ENCODE data around the gene MAP4K5.

Gene MAP4K5

GRCh38 chr14:50476134-50476533 is 56.2 kb downstream of the MAP4K5 start:
- DNase-seq (ENCODE audit: low spot score), result no peak

DNA sequence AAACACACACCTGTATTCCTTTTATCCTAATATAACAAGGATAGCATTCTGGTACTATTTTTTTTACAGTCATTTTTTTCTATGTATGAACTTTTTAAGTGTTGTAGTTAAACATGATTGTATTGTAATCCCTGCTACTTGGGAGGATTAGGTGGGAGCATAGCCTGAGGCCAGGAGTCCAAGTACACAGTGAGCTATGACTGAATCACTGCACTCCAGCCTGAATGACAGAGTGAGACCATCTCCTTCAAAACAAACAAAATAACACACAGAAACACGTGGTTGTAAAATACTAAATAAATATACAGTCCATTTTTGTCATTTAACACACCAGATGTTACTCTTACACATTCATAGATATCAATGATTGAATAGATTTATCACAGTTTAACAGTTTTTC is 56.9 kb downstream of the MAP4K5 start:
- no peak for DNase-seq (ENCODE audit: low spot score)

DNA sequence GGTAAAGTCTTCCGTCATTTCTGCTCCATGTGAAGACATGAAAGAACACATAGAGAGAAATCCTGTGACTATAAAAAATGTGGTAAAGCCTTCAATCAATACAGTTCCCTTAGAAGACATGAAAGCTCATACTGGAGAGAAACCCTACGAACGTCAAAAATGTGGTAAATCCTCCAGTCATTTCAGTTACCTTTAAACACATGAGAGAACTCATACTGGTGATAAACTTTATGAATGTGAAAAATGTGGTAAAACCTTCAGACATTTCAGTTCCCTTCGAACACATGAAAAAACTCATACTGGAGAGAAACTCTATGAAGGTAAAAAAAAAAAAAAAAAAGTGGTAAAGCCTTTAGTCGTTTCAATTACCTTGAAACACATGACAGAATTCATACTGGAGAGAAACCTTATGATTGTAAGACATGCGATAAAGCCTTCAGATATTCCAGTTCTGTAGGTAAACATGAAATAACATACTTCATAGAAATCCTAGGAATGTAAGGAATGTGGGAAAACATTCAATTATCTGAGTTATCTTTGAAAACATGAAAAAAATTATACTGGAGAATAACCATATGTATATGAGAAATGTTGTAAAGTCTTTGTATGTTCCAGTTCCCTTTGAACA is 60.4 kb downstream of the MAP4K5 start:
- no peak for DNase-seq (ENCODE audit: low spot score)

- no peak for DNase-seq (ENCODE audit: low spot score)
Observed at GRCh38 chr14:50469982-50470381, 62.4 kb downstream of the MAP4K5 start.

DNA sequence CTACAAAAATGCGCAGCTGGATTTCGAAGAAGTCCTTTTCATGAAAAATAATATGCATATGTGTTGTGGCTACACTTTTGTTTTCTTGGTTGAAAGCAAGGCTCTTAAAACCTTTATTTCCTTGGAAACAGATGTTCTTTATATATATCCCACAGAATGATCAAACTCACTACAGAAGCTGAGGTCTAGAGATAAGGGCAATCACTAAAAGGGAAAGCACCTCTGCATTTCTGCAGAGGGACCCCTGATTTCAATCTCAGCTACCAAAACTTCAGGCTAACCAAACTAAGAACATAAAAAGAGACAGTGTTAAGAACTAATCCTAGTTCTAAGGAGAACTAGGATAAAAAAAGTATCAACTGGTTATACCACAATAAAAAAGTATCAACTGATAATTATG is 70.3 kb downstream of the MAP4K5 start:
- no peak for DNase-seq (ENCODE audit: low spot score)

DNA sequence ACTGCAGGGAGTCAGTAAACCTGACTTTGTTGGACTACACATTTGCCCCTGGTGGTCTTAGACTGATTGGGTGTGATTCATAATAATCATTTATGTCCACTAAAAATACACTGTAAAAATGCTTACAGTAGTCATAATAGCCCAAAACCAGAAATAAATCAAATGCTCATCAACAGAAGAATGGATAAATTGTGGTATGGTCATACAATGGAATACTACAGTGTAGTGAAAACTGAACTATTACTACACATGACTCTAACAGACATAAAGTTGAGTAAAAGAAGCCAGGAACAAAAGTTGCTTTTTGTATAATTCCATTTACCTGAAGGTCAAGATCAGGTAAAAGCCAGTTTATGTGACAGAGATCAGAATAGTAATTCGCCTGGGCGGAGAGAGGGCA is 78.5 kb downstream of the MAP4K5 start:
- DNase-seq (ENCODE audit: low spot score), result no peak

DNA sequence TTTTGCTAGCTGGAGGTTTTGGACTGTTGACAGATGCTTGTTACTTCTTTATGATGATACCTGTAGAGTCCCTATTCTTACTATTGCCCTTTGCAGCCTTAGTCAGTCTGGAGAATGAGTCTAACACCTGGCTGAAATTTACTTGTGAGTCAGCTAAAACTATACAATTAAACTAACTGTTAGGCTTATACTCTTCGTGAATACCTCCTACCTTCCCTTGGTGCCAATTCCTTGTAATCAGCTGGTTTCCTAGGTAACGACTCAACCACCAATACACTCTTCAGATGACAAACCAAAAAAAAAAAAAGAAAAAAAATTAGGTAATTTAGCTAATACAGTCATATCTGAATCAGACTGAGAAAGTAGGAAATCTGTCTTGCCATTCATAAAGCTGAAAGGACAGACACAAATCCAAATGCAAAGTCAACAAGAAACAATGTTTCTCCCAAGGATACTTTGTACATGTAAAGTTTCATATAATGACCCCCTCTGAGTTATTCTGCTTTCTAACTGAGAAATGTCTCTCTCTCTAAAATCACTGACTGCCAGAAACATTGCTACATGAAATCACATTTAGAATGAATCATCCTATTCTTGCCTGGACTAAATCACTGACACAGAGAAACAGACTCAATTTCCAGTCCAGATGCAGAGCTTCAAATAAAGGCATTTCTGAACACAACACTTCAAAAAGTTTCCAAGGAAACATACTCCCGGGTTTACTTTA is 79.2 kb downstream of the MAP4K5 start:
- no peak for DNase-seq (ENCODE audit: low spot score)

GRCh38 chr14:50452296-50452695 is 80.1 kb downstream of the MAP4K5 start:
- no peak for DNase-seq (ENCODE audit: low spot score)

DNA sequence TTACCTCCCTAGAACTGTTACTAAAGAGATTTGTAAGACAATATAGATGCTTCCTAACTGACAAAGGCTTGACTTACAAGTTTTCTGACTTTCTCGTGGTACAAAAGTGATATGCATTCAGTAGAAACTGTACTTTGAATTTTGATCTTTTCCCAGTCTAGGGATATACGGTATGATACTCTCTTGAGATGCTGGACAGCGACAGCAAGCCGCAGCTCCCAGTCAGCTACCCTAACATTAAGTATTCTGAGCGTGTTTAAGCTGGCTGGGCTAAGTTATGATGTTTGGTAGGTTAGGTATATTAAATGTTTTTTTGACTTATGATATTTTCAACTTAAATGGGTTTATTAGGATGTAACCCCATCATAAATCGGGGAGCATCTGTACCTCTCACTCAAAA is 80.5 kb downstream of the MAP4K5 start:
- no peak for DNase-seq (ENCODE audit: low spot score)

DNA sequence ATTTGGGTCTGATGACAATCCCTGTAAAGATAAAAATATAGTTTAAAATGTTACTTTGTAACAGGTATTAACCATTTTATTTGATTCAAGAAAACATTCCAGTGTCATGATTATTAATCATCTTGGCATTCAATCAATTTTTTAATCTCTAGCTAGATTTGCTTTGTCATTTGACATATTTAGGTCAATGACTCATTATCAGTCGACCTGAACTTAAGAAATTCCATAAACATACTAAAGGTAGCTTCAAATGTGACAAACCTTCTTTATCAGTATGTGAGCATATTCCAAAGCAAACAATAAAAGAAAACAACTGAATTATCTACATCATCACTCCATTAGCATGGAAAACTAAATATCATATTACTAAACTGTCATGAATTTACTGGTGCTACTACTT is 84.9 kb downstream of the MAP4K5 start:
- DNase-seq (ENCODE audit: low spot score), result no peak

- DNase-seq (ENCODE audit: low spot score), result no peak
Observed at GRCh38 chr14:50434528-50434927, 97.8 kb downstream of the MAP4K5 start.

GRCh38 chr14:50432131-50432530 is 100.2 kb downstream of the MAP4K5 start:
- DNase-seq (ENCODE audit: low spot score), result no peak

DNA sequence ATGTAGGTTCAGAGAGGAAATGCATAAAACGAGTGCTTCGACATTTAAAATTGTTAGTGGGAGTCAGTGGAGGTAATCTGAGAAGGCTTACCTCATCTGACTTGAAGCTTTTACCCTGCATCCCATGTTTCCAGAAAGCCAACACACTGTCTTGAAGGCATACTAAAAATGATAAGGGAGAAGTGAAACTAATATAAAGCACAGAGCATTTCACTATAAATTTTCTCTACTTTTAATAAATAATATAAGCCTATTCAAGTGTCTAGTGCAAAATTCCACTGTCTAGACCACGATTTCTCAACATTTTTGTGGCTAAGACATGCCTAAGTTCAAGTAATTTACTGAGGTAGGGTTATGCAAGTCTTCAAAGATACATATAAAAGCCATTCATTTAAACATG is 106.6 kb downstream of the MAP4K5 start:
- no peak for DNase-seq (ENCODE audit: low spot score)

DNA sequence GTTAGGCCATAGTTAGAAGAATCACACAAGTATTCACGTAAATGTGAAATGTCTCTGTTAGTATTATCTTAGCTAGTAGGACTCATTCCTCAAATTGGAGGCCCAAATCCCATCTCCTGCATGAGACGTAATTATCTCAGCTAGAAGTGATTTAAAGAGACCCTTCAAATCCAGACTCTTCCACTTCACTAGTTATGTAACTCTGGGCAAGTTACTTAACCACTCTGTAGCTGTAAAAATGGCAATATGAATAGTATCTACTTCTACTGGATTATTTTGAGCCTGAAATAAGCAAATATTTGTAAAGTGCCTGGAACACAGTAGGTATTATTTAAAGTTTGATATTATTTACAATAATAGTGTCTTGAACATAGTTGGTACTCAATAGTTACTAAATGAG is 107.3 kb downstream of the MAP4K5 start:
- DNase-seq (ENCODE audit: low spot score), result no peak

- DNase-seq (ENCODE audit: low spot score), result no peak
Observed at GRCh38 chr14:50423529-50423928, 108.8 kb downstream of the MAP4K5 start.

- DNase-seq (ENCODE audit: low spot score), result no peak
Observed at GRCh38 chr14:50421499-50421898, 110.9 kb downstream of the MAP4K5 start.

GRCh38 chr14:50417853-50418252 is 114.5 kb downstream of the MAP4K5 start:
- DNase-seq (ENCODE audit: low spot score), result no peak

GRCh38 chr14:50410921-50411320 is 121.4 kb downstream of the MAP4K5 start:
- no peak for DNase-seq (ENCODE audit: low spot score)

GRCh38 chr14:50410071-50410470 is 122.3 kb downstream of the MAP4K5 start:
- DNase-seq (ENCODE audit: low spot score), result no peak

GRCh38 chr14:50407111-50407812 is 125.1 kb downstream of the MAP4K5 start:
- no peak for DNase-seq (ENCODE audit: low spot score)

- DNase-seq (ENCODE audit: low spot score), result no peak
Observed at GRCh38 chr14:50403419-50403818, 128.9 kb downstream of the MAP4K5 start.

DNA sequence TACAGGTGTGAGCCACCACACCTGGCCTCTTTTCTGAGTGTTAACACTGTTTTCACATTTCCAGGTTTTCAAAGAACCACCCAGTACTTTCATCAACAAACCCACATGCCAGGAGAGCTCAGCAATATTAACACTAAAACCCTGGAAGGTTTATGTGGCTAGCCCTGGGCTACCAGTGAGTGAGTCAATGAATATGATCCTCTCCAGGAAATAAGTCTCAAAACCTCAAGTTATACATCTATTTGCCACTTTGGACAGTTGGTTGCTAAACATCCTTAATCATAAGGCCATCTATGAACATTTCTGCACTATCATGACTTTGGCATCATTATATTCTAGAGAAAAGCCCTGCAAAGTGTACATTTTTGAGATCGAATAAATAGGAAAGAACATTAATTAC is 129.4 kb downstream of the MAP4K5 start:
- no peak for DNase-seq (ENCODE audit: low spot score)

DNA sequence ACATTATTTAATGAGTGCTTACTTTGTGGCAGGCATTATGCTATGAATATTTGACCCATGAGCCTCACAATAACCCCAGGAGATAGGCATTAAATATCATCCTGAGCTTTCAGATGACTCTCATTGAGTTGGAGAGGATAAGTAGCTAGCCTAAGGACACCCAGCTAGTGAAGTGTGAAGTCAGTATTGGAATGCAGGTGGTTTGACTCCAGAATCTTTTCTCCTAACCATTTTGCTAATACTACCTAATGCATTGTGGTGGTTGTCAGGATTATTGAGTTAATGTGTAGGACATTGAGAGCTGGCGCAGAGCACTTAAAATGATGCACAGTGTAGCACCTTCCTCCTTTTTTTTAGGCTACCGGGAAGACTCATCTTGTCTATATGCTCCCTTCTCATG is 131.9 kb downstream of the MAP4K5 start:
- DNase-seq (ENCODE audit: low spot score), result no peak

Data from germinal center (tissue), 1 donor.